ENCODE data around the gene UBTD2.
A peak's percentile ranks its signal among the peaks of the same experiment; 100 is the strongest.

The UBTD2 gene

GRCh38 chr5:172183881-172184280 is 99.7 kb downstream of the UBTD2 start:
- Mint-ChIP-seq H3K36me3 (ENCODE audit: low read depth) (peaks cover 64% of the 10 kb centered on the region), H3K4me3 (peak overlapping the region; percentile 99), H3K9me3 (no peaks in the 10 kb centered on the region), H3K27me3 (no peaks in the 10 kb centered on the region), H3K4me1 (ENCODE audit: low read depth) (peaks cover 69% of the 10 kb centered on the region), H3K27ac (peak overlapping the region; percentile 98)
- no peak for DNase-seq

- peaks cover 66% of the 10 kb centered on the region for H3K36me3 Mint-ChIP-seq (ENCODE audit: low read depth)
- no peak for DNase-seq
- H3K4me3 Mint-ChIP-seq = peak overlapping the region; percentile 15
- H3K9me3 Mint-ChIP-seq = no peaks in the 10 kb centered on the region
- H3K27me3 Mint-ChIP-seq = no peaks in the 10 kb centered on the region
- H3K27ac Mint-ChIP-seq = peak overlapping the region; percentile 98
- H3K4me1 Mint-ChIP-seq (ENCODE audit: low read depth) = peaks cover 83% of the 10 kb centered on the region
Observed at GRCh38 chr5:172182291-172182690, 101.3 kb downstream of the UBTD2 start.

- H3K27me3 Mint-ChIP-seq = no peaks in the 10 kb centered on the region
- H3K27ac Mint-ChIP-seq = peak overlapping the region; percentile 95
- no peak for DNase-seq
- no peaks in the 10 kb centered on the region for H3K9me3 Mint-ChIP-seq
- H3K4me1 Mint-ChIP-seq (ENCODE audit: low read depth) = peaks cover 90% of the 10 kb centered on the region
- H3K4me3 Mint-ChIP-seq = peak overlapping the region; percentile 86
- H3K36me3 Mint-ChIP-seq (ENCODE audit: low read depth) = peaks cover 65% of the 10 kb centered on the region
Observed at GRCh38 chr5:172180936-172181335, 102.6 kb downstream of the UBTD2 start.

- H3K36me3 Mint-ChIP-seq (ENCODE audit: low read depth) = peaks cover 63% of the 10 kb centered on the region
- no peaks in the 10 kb centered on the region for H3K27me3 Mint-ChIP-seq
- H3K4me1 Mint-ChIP-seq (ENCODE audit: low read depth) = peaks cover 90% of the 10 kb centered on the region
- no peaks in the 10 kb centered on the region for H3K9me3 Mint-ChIP-seq
- H3K27ac Mint-ChIP-seq = peak overlapping the region; percentile 95
- peak; percentile 66 for DNase-seq
- H3K4me3 Mint-ChIP-seq = peak overlapping the region; percentile 86
Observed at GRCh38 chr5:172178991-172179989, 104.3 kb downstream of the UBTD2 start.

- Mint-ChIP-seq H3K27ac (peak overlapping the region; percentile 95), H3K4me3 (peak overlapping the region; percentile 86), H3K36me3 (ENCODE audit: low read depth) (peaks cover 62% of the 10 kb centered on the region), H3K9me3 (no peaks in the 10 kb centered on the region), H3K27me3 (no peaks in the 10 kb centered on the region), H3K4me1 (ENCODE audit: low read depth) (peaks cover 90% of the 10 kb centered on the region)
- DNase-seq = peak; percentile 72
Observed at GRCh38 chr5:172178301-172178987, 105.1 kb downstream of the UBTD2 start.

- Mint-ChIP-seq H3K27ac (peak overlapping the region; percentile 95), H3K27me3 (no peaks in the 10 kb centered on the region), H3K36me3 (ENCODE audit: low read depth) (peaks cover 56% of the 10 kb centered on the region), H3K4me1 (ENCODE audit: low read depth) (peaks cover 91% of the 10 kb centered on the region), H3K4me3 (peak overlapping the region; percentile 86), H3K9me3 (no peaks in the 10 kb centered on the region)
- DNase-seq = no peak
Observed at GRCh38 chr5:172177176-172177575, 106.4 kb downstream of the UBTD2 start.

GRCh38 chr5:172175263-172175719 is 108.3 kb downstream of the UBTD2 start:
- Mint-ChIP-seq H3K27me3 (no peaks in the 10 kb centered on the region), H3K27ac (peak overlapping the region; percentile 95), H3K4me1 (ENCODE audit: low read depth) (peaks cover 96% of the 10 kb centered on the region), H3K4me3 (peak overlapping the region; percentile 86), H3K9me3 (no peaks in the 10 kb centered on the region), H3K36me3 (ENCODE audit: low read depth) (peaks cover 60% of the 10 kb centered on the region)
- DNase-seq = peak; percentile 89

- peak overlapping the region; percentile 86 for H3K4me3 Mint-ChIP-seq
- H3K36me3 Mint-ChIP-seq (ENCODE audit: low read depth) = peaks cover 74% of the 10 kb centered on the region
- peak overlapping the region; percentile 95 for H3K27ac Mint-ChIP-seq
- H3K4me1 Mint-ChIP-seq (ENCODE audit: low read depth) = peaks cover 97% of the 10 kb centered on the region
- no peaks in the 10 kb centered on the region for H3K27me3 Mint-ChIP-seq
- DNase-seq = peak; percentile 80
- no peaks in the 10 kb centered on the region for H3K9me3 Mint-ChIP-seq
Observed at GRCh38 chr5:172173564-172174153, 109.9 kb downstream of the UBTD2 start.

- H3K4me1 Mint-ChIP-seq (ENCODE audit: low read depth) = peaks cover 97% of the 10 kb centered on the region
- no peaks in the 10 kb centered on the region for H3K27me3 Mint-ChIP-seq
- H3K9me3 Mint-ChIP-seq = no peaks in the 10 kb centered on the region
- H3K4me3 Mint-ChIP-seq = peak overlapping the region; percentile 86
- peak overlapping the region; percentile 95 for H3K27ac Mint-ChIP-seq
- DNase-seq = no peak
- H3K36me3 Mint-ChIP-seq (ENCODE audit: low read depth) = peaks cover 74% of the 10 kb centered on the region
Observed at GRCh38 chr5:172172912-172173563, 110.5 kb downstream of the UBTD2 start.

- Mint-ChIP-seq H3K9me3 (no peaks in the 10 kb centered on the region), H3K27ac (peak overlapping the region; percentile 90), H3K27me3 (no peaks in the 10 kb centered on the region), H3K36me3 (ENCODE audit: low read depth) (peaks cover 70% of the 10 kb centered on the region), H3K4me1 (ENCODE audit: low read depth) (peaks cover 95% of the 10 kb centered on the region), H3K4me3 (no peak overlapping the region)
- no peak for DNase-seq
Observed at GRCh38 chr5:172171118-172171517, 112.4 kb downstream of the UBTD2 start.

- Mint-ChIP-seq H3K9me3 (no peaks in the 10 kb centered on the region), H3K4me3 (no peak overlapping the region), H3K36me3 (ENCODE audit: low read depth) (peaks cover 69% of the 10 kb centered on the region), H3K4me1 (ENCODE audit: low read depth) (peaks cover 92% of the 10 kb centered on the region), H3K27me3 (no peaks in the 10 kb centered on the region), H3K27ac (peak overlapping the region; percentile 90)
- no peak for DNase-seq
Observed at GRCh38 chr5:172170251-172170701, 113.3 kb downstream of the UBTD2 start.

- H3K27ac Mint-ChIP-seq = peak overlapping the region; percentile 90
- H3K27me3 Mint-ChIP-seq = no peaks in the 10 kb centered on the region
- no peak overlapping the region for H3K4me3 Mint-ChIP-seq
- peaks cover 64% of the 10 kb centered on the region for H3K36me3 Mint-ChIP-seq (ENCODE audit: low read depth)
- peaks cover 91% of the 10 kb centered on the region for H3K4me1 Mint-ChIP-seq (ENCODE audit: low read depth)
- no peaks in the 10 kb centered on the region for H3K9me3 Mint-ChIP-seq
- DNase-seq = no peak
Observed at GRCh38 chr5:172169216-172169615, 114.3 kb downstream of the UBTD2 start.

- Mint-ChIP-seq H3K4me1 (ENCODE audit: low read depth) (peaks cover 87% of the 10 kb centered on the region), H3K36me3 (ENCODE audit: low read depth) (peaks cover 56% of the 10 kb centered on the region), H3K4me3 (no peak overlapping the region), H3K27me3 (no peaks in the 10 kb centered on the region), H3K27ac (peak overlapping the region; percentile 90), H3K9me3 (no peaks in the 10 kb centered on the region)
- DNase-seq = no peak
Observed at GRCh38 chr5:172168311-172168710, 115.3 kb downstream of the UBTD2 start.

GRCh38 chr5:172167895-172168294 is 115.7 kb downstream of the UBTD2 start:
- no peak overlapping the region for H3K4me3 Mint-ChIP-seq
- no peaks in the 10 kb centered on the region for H3K9me3 Mint-ChIP-seq
- DNase-seq = no peak
- peaks cover 87% of the 10 kb centered on the region for H3K4me1 Mint-ChIP-seq (ENCODE audit: low read depth)
- no peaks in the 10 kb centered on the region for H3K27me3 Mint-ChIP-seq
- H3K27ac Mint-ChIP-seq = peak overlapping the region; percentile 90
- H3K36me3 Mint-ChIP-seq (ENCODE audit: low read depth) = peaks cover 55% of the 10 kb centered on the region
